GM18499 (cell line): Measurements from ENCODE around the gene FAM135A.

Source experiments
- ATAC-seq: cut with Tn5 transposase; IDR thresholded peaks from one replicate; pipeline ENCODE4 v1.9.1; 2021; ENCODE audit warnings: moderate number of reproducible peaks; ENCODE audit not compliant: insufficient read depth, unreplicated experiment

The FAM135A gene

DNA sequence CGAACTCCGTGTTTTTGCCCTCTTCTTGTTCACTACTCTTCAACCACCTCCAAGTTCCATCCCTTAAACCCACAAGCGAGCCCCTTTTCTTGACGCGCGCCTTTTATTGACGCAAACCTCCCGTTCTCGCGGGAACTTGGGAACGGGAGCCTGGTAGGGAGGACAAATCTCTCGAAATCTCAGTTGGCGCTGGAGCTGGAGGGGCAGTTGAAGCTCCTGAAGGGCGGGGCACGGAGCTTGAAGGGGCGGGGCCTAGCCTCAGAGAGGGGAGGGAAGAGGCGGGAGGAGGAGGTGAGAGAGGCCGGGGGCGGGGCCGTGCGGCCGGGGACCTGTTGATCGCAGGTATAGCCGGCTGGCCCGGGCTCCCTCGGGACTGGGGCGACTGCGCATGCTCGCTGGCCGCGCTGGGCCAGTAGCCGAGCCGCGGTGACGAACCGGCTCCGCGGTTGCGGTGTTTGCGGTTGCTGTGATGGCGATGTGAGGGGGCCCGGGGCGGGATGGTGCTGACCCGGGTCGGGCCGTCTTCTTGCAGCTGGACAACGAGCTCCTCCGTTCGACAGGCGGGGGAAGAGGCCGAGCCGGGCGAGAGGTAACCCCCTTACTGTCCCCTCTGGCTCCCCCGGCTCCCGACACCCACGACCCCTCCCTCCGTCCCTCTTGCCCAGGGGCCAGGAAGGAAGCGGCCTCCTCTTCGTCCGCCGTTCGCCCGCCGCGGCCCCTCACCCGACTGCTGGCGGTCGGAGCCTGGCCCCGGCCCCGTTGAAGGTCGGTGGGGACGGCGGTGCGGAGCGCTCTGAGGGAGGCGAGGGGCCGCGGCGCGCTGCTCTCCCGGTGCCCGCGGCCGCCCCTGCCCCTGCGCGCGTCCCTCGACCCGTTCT, at the start of gene FAM135A:
FAM135A (plus strand) TSS at position 395 of the 878 bp plus-strand sequence. CDS start 14,835 bp downstream, outside the sequence.
- ATAC-seq, result peak; percentile 75

- no peak for ATAC-seq
Measured at GRCh38 chr6:70363741-70364493, 49.4 kb upstream of the FAM135A start.

GRCh38 chr6:70369332-70369950, 43.9 kb upstream of the FAM135A start:
- ATAC-seq, result peak; percentile 72

DNA sequence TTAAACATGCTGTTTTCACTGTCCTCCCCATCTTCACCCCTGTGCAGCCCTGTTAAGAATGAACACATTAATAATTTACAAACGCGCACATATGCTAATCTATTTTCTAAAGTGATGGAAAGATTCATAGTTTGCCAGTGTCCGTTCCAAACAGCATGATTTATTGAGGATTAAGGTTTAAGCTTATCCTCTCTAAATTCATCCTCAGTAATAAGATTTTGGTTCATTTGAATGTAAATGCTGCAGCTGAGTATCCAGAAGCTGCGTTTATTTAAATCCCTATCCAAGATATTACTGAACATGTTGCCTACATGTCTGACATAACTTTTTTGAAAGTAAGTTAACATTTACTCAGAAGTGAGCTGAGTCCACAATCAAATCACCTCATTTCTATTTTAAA, 42.8 kb upstream of the FAM135A start:
- ATAC-seq, result no peak

GRCh38 chr6:70371454-70372105, 41.7 kb upstream of the FAM135A start:
- ATAC-seq, result no peak

DNA sequence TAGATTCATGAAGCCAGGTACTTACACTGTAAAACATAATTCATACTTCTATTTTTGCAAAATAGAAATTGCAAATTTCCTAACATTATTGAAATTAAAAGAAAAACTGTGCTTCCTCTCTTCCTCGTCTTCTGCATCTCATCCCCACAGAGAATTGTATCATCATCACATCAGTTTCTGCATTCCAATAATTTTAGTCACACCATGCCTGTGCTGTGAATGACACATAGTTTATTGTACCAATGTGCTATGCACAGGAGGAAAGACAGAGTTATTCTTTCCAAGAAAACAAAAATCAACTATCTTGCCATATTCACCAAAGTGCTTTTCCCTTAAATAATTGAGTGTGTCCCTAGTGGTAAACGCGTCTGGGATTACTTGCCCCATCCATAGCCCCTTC, 38.1 kb upstream of the FAM135A start:
- ATAC-seq, result no peak

DNA sequence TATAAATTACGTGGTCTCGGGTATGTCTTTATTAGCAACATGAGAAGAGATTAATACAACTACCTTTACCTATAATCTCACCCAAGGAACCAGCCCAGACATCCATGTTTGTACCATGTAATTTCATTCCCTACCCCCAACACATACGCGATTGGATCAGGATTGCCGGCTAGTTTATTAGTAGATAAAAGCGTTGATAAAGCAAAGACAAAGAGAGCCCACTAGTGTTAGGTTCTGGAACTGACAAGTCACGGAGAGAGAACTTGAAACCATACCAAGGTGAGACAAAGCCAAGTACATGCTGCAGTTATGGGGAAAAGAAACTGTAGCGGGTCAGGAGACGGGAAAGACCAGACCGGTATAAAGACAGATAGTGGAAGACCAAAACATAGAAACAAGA, 37.4 kb upstream of the FAM135A start:
- ATAC-seq, result no peak

DNA sequence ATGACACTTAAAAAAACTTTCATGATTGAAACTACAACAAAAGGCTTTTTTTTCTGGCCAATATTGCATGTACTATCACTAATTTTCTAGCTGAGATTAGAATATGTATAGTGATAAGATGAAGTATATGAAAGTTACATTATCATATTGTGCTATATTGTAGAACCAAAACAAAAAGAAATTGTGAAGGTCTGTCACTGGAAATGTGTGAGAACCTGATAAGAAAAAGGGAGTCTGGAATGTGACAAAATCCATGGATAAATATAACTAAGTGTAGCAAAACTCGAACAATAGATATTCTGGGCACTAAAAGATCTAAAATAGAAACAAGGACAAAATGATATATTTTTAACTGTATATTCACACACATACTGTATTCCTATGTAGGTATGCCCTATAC, 36.7 kb upstream of the FAM135A start:
- ATAC-seq, result no peak

- ATAC-seq, result no peak
Measured at GRCh38 chr6:70377372-70377771, 35.9 kb upstream of the FAM135A start.

DNA sequence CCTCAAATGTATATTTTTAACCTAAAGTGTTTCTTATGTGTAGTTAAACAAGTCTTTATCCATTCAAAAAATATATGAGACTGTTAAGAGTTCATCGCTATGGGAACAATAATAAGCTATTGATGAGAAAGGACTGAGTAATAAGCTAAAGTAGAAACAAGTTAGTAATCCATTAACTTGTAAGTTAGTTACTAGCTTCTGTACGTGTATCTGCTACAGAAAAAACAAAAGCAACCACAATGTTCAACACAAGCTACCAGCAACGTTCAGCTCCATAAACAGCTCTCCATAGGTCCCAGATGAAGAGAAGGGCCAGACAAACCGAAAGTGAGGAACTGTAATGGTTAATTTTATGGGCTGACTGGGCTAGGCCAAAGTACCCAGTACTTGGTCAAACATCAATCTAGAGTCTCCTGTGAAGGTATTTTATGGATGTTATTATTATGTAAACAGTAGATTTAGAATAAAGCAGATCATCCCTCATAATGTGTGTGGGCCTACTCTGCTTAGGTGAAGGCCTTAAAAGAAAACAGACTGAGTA, 33.8 kb upstream of the FAM135A start:
- no peak for ATAC-seq

- peak; percentile 100 for ATAC-seq
Measured at GRCh38 chr6:70380252-70380651, 33.1 kb upstream of the FAM135A start.

DNA sequence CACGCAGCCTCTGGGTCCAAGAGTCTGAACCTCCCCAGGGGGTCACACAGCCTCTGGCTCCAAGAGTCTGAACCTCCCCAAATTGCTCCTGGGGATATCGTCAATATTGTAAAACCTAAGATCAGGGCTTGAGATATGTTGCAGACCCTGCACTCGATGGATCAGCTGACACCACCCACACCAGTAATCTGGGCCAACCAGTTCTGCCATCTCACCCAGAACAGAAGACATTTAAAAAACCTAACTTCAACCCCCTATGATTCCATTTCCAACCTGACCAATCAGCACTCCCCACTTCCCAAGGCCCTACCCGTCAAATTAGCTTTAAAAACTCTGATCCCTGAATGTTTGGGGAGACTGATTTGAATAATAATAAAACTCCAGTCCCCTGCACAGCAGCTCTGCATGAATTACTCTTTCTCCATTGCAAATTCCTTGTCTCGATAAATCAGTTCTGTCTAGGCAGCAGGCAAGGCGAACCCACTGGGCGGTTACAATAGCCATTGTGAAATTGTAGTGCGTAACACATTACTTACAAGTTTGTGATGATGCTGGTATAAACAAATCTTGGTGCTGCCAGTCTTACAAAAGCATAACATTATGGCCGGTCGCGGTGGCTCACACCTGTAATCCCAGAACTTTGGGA, 32.4 kb upstream of the FAM135A start:
- no peak for ATAC-seq

DNA sequence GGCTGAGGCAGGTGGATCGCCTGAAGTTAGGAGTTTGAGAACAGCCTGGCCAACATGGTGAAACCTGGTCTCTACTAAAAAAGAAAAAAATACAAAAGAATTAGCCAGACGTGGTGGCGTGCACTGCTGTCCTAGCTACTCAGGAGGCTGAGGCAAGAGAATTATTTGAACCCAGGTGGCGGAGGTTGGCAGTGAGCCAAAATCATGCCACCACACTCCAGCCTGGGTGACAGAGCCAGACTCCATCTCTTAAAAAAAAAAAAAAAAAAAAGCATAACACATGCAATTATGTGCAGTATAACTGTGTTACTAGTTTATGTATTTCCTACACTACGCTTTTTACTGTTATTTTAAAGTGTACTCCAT, 31.9 kb upstream of the FAM135A start:
- no peak for ATAC-seq

GRCh38 chr6:70385901-70386300, 27.4 kb upstream of the FAM135A start:
- ATAC-seq, result no peak

DNA sequence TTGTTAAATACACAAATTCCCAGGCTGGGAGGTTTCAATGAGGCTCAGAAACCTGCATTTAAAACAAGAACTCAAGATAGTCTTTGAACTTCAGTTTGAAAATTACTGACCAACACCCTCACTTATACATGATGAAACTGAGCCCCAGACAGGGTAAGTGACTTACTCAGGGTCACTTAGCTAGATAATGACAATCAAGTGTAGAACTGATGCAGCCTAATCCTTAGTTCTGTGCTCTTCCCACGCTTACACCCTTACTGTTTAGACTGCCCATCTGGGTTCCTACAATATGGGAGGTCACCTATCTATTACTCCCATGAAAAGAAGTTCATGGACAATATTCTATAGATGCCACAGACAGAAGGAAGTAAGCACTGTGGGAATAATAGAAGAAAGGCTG, 24.5 kb upstream of the FAM135A start:
- no peak for ATAC-seq

DNA sequence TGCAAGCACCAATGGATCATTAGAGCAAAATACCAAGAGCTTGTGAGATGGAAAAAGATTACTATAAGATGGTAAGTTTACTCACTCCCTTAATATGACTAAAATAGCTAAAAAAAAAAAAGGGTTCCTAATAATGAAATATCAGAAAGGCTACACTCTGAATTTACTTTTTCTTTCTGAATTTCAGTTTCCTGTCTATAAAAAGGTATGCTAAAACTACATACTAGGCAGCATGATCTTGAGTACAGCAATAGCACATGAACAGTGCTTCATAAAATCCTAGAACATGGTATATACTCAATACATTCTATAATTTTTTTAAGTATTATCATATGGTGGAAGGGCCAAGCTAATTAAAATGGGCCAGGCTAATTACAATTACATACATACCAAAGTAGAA, 24.0 kb upstream of the FAM135A start:
- no peak for ATAC-seq

DNA sequence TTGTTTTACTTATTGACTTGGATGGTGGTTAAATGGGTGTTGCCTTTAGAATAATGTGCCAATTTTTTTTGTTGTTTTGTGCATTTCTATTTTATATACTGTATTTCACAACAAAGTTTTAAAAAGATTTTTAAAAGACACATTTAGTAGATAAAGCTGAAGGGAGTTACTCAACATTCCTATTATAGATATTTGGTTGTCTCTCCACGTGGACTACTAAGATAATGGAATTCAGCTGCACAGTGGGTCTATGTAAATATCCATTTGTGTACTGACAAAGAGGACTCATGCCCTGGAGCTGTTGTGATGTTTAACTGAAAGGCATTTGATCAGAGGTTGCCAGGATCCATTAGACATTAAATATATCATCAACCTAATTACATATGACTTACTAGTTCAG, 23.2 kb upstream of the FAM135A start:
- no peak for ATAC-seq

GRCh38 chr6:70391492-70391891, 21.8 kb upstream of the FAM135A start:
- no peak for ATAC-seq

DNA sequence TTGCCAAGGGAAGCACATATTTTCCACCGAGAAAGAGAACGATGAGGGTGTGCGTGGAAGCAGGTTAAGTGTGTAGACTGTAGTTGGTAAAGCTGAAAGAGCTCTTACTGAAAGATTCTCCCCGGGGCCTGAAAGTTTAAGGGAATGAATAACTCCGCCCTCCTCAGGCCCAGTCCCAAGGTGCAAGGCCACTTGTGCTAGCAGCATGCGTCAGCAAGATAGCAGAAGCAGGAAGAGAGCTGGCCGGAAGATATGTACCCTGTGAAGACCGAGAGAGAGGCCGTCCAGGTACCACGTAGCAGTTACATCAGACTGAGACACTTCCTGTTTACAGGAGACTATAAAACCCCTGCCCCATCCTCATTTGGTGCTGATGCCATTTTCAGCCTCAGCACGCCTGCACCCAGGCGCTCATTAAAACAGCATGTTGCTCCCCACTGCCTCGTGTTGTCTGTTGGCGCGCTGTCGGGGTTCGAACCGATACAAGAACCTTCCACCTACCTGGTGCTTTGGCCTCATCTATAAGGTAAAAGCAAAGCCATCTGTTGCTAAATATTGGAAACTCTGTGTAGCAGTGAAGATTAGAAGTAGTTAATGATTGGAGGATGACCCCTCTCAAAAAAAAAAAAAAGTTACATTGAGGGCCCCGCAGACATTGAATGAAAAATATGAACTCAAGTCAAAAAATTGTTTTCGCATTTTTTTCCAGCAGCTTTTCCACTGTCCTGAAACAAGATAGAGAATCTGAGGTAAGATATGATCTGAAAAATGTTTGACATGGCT, 18.6 kb upstream of the FAM135A start:
- no peak for ATAC-seq
